NCI-H1105 (cell line): Measurements from ENCODE around the gene AMZ1.
"Not testable (repeated sequence)": the region's sequence is repeated elsewhere in the genome, so short reads cannot be mapped to it uniquely, and the experiment has no call there.

Experiments
- DNase-seq: peaks from one replicate; lab custom pipeline; 2025; lab: John Stamatoyannopoulos, UW

Gene AMZ1

GRCh38 chr7:2667843-2668242, 20.2 kb upstream of the AMZ1 start:
- DNase-seq, result no peak

- DNase-seq, result no peak
These were observed 19.6 kb upstream of the AMZ1 start for GRCh38 chr7:2668401-2668800.

GRCh38 chr7:2670171-2670570, 17.8 kb upstream of the AMZ1 start:
- DNase-seq, result no peak

- peak; percentile 33 for DNase-seq
These were observed 17.1 kb upstream of the AMZ1 start for GRCh38 chr7:2670720-2671391.

- DNase-seq, result not testable (repeated sequence)
These were observed 14.8 kb upstream of the AMZ1 start for GRCh38 chr7:2673214-2673613.

- no peak for DNase-seq
These were observed 14.1 kb upstream of the AMZ1 start for GRCh38 chr7:2673934-2674333.

- DNase-seq, result no peak
These were observed 12.7 kb upstream of the AMZ1 start for GRCh38 chr7:2675256-2675764.

GRCh38 chr7:2676576-2676975, 11.4 kb upstream of the AMZ1 start:
- not testable (repeated sequence) for DNase-seq

- not testable (repeated sequence) for DNase-seq
These were observed 9.5 kb upstream of the AMZ1 start for GRCh38 chr7:2678454-2678853.

GRCh38 chr7:2679135-2680127, 8.6 kb upstream of the AMZ1 start:
- DNase-seq, result peak; percentile 17

- DNase-seq, result no peak
These were observed 7.7 kb upstream of the AMZ1 start for GRCh38 chr7:2680256-2680655.

GRCh38 chr7:2680792-2681490, 7.1 kb upstream of the AMZ1 start:
- DNase-seq, result peak; percentile 10

GRCh38 chr7:2681929-2682799, 5.8 kb upstream of the AMZ1 start:
- no peak for DNase-seq

GRCh38 chr7:2684501-2684900, 3.5 kb upstream of the AMZ1 start:
- DNase-seq, result no peak

GRCh38 chr7:2686101-2686500, 1.9 kb upstream of the AMZ1 start:
- DNase-seq, result no peak

- DNase-seq, result peak; percentile 38
These were observed 598 bp upstream of the AMZ1 start for GRCh38 chr7:2687338-2687869.

GRCh38 chr7:2688409-2689342, 674 bp downstream of the AMZ1 start:
- no peak for DNase-seq

GRCh38 chr7:2689343-2689847, 1.4 kb downstream of the AMZ1 start:
- DNase-seq, result no peak

- DNase-seq, result no peak
These were observed 2.1 kb downstream of the AMZ1 start for GRCh38 chr7:2689951-2690705.
